ENCODE results near the gene ZC3H18.

The ZC3H18 gene

DNA sequence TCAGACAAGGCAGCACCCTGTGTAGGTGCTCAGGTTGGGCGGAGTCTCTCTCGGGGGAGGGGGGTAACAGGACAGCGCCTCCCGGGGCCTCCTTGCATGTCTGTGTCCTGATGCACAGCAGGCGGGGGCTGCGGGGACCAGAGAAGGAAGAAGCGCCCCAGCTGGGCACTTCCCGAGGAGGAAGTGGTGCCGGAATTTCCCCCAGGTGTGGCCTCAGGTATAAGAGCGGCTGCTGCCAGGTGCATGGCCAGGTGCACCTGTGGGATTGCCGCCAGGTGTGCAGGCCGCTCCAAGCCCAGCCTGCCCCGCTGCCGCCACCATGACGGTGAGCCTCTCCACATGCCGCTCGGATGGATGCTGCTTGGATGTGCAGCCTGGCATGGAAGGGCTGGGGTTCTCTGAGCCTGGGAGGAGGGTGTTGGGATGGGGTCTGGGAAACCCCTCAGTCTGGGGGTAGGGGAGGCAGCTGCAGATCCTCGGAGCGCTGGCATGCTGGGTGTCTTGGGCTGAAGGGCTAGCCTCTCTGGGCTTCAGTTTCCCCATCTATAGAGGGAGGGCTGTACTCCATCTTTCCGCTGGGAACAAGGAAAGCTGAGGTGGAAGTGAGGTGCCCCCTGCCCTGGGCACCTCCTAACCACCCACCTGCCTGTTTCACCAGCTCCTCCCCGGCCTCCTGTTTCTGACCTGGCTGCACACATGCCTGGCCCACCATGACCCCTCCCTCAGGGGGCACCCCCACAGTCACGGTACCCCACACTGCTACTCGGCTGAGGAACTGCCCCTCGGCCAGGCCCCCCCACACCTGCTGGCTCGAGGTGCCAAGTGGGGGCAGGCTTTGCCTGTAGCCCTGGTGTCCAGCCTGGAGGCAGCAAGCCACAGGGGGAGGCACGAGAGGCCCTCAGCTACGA lies 68.4 kb downstream of the ZC3H18 start, which contains the start of gene IL17C:
Gene IL17C (plus strand): TSS at position 250 of the 908 bp plus-strand sequence. CDS start 70 bp downstream, at position 320.
- TF ChIP-seq, protein P1, sequence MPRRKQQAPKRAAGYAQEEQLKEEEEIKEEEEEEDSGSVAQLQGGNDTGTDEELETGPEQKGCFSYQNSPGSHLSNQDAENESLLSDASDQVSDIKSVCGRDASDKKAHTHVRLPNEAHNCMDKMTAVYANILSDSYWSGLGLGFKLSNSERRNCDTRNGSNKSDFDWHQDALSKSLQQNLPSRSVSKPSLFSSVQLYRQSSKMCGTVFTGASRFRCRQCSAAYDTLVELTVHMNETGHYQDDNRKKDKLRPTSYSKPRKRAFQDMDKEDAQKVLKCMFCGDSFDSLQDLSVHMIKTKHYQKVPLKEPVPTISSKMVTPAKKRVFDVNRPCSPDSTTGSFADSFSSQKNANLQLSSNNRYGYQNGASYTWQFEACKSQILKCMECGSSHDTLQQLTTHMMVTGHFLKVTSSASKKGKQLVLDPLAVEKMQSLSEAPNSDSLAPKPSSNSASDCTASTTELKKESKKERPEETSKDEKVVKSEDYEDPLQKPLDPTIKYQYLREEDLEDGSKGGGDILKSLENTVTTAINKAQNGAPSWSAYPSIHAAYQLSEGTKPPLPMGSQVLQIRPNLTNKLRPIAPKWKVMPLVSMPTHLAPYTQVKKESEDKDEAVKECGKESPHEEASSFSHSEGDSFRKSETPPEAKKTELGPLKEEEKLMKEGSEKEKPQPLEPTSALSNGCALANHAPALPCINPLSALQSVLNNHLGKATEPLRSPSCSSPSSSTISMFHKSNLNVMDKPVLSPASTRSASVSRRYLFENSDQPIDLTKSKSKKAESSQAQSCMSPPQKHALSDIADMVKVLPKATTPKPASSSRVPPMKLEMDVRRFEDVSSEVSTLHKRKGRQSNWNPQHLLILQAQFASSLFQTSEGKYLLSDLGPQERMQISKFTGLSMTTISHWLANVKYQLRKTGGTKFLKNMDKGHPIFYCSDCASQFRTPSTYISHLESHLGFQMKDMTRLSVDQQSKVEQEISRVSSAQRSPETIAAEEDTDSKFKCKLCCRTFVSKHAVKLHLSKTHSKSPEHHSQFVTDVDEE (CRISPR knock-in tag; IDR thresholded peaks at IDR 0.05): no peak
- TF ChIP-seq ZNF8 (CRISPR knock-in tag; IDR thresholded peaks at IDR 0.05): no peak
- no peak for TF ChIP-seq TCF4 (CRISPR knock-in tag; IDR thresholded peaks at IDR 0.05; ENCODE audit: borderline replicate concordance)
- TF ChIP-seq ZNF70 (CRISPR knock-in tag; IDR thresholded peaks at IDR 0.05): no peak
- no peak for ATAC-seq

- TF ChIP-seq PPARA (CRISPR knock-in tag; IDR thresholded peaks at IDR 0.05; ENCODE audit: borderline replicate concordance): no peak
- TF ChIP-seq, protein P2, sequence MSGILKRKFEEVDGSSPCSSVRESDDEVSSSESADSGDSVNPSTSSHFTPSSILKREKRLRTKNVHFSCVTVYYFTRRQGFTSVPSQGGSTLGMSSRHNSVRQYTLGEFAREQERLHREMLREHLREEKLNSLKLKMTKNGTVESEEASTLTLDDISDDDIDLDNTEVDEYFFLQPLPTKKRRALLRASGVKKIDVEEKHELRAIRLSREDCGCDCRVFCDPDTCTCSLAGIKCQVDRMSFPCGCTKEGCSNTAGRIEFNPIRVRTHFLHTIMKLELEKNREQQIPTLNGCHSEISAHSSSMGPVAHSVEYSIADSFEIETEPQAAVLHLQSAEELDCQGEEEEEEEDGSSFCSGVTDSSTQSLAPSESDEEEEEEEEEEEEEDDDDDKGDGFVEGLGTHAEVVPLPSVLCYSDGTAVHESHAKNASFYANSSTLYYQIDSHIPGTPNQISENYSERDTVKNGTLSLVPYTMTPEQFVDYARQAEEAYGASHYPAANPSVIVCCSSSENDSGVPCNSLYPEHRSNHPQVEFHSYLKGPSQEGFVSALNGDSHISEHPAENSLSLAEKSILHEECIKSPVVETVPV (CRISPR knock-in tag; IDR thresholded peaks at IDR 0.05): no peak
- no peak for TF ChIP-seq ZNF565 (CRISPR knock-in tag; conservative IDR thresholded peaks at IDR 0.05; ENCODE audit: low read depth)
- no peak for TF ChIP-seq CSDC2 (CRISPR knock-in tag; IDR thresholded peaks at IDR 0.05)
- no peak for TF ChIP-seq ZNF8 (CRISPR knock-in tag; IDR thresholded peaks at IDR 0.05)
- no peak for TF ChIP-seq RARB (CRISPR knock-in tag; IDR thresholded peaks at IDR 0.05)
- TF ChIP-seq POU6F1 (CRISPR knock-in tag; IDR thresholded peaks at IDR 0.05; ENCODE audit: borderline replicate concordance, low read depth): no peak
- no peak for TF ChIP-seq OSR1 (CRISPR knock-in tag; IDR thresholded peaks at IDR 0.05)
- no peak for TF ChIP-seq ARNTL (CRISPR knock-in tag; IDR thresholded peaks at IDR 0.05; ENCODE audit: borderline replicate concordance, low read depth)
- TF ChIP-seq ZC3H10 (CRISPR knock-in tag; IDR thresholded peaks at IDR 0.05): no peak
- no peak for TF ChIP-seq CREB5 (CRISPR knock-in tag; IDR thresholded peaks at IDR 0.05; ENCODE audit: low read depth)
- TF ChIP-seq TCF4 (CRISPR knock-in tag; IDR thresholded peaks at IDR 0.05; ENCODE audit: borderline replicate concordance): no peak
- no peak for TF ChIP-seq ZNF70 (CRISPR knock-in tag; IDR thresholded peaks at IDR 0.05)
- TF ChIP-seq, protein P1 (CRISPR knock-in tag; IDR thresholded peaks at IDR 0.05): no peak
- no peak for TF ChIP-seq ISL1 (CRISPR knock-in tag; IDR thresholded peaks at IDR 0.05)
- no peak for TF ChIP-seq ZFP30 (CRISPR knock-in tag; IDR thresholded peaks at IDR 0.05)
- no peak for TF ChIP-seq ESRRG (CRISPR knock-in tag; IDR thresholded peaks at IDR 0.05)
- TF ChIP-seq BACH2 (CRISPR knock-in tag; IDR thresholded peaks at IDR 0.05; ENCODE audit: borderline replicate concordance): no peak
- no peak for TF ChIP-seq ZFP3 (CRISPR knock-in tag; IDR thresholded peaks at IDR 0.05)
- no peak for TF ChIP-seq PATZ1 (CRISPR knock-in tag; IDR thresholded peaks at IDR 0.05; ENCODE audit: borderline replicate concordance)
- ATAC-seq: peak; percentile 80
These were observed 69.2 kb downstream of the ZC3H18 start for GRCh38 chr16:88639231-88640038.

Data from SK-N-SH treated with all-trans-retinoic acid at 6 μM for 48 hours (cell line).